ENCODE results near the gene BAIAP2L2. TPM values are rescaled to one million over a fixed set of nuclear protein-coding genes. Genes with fewer than 3 reads are reported as not detected.

The BAIAP2L2 gene
- total and polyA plus RNA-seq, 2 donors (not counting 3 experiments of a cell fraction or from before 2014, with no cell fraction given) = 0.20 to 0.35 TPM

GRCh38 chr22:38106814-38107578 lies 3.5 kb downstream of the BAIAP2L2 start:
- no peak overlapping the region for H3K4me3 ChIP-seq (replicated peaks in 1 of 3; ENCODE audit: insufficient read depth in 1 of 3, low read depth in 1 of 3, low read length in 3 of 3)
- ChIA-PET POLR2A (no interaction called here), CTCF (interaction anchor here (0.8 to 2.8 kb wide), 5 partner anchors 9 to 124 kb away, joined by 3 to 8 read pairs (median 5); no protein-coding TSS in a partner anchor)
- H3K9ac ChIP-seq (replicated peaks; ENCODE audit: extremely low read depth, insufficient read depth, low read length) = no peak overlapping the region
- TF ChIP-seq GATA2 (IDR thresholded peaks at IDR 0.05; ENCODE audit: insufficient read depth, insufficient read length, low read depth, low read length) (no peak), MAX (IDR thresholded peaks at IDR 0.05; ENCODE audit: insufficient read depth, insufficient read length) (no peak), FOS (IDR thresholded peaks at IDR 0.05; ENCODE audit: borderline replicate concordance, insufficient read depth, low read length) (no peak)
- no peaks in the 10 kb centered on the region for H3K79me2 ChIP-seq (ENCODE audit: control insufficient read depth, insufficient read depth, low read length)
- FAIRE-seq (no peak), DNase-seq (ENCODE audit: low read depth, low spot score) (no peak)
- no peaks in the 10 kb centered on the region for H3K9me3 ChIP-seq (replicated peaks; ENCODE audit: control insufficient read depth, insufficient read depth, low read length)
- H4K20me1 ChIP-seq (replicated peaks; ENCODE audit: control insufficient read depth, extremely low read depth, insufficient read depth, low read length) = no peaks in the 10 kb centered on the region
- no peak overlapping the region for H2AFZ ChIP-seq (ENCODE audit: low read depth, low read length)
- no peaks in the 10 kb centered on the region for H3K4me1 ChIP-seq (ENCODE audit: control insufficient read depth, extremely low read depth, insufficient read depth, low read length)
- no TSS peak for BruUV-seq (replicated peaks)
- H3K9me1 ChIP-seq (replicated peaks; ENCODE audit: control insufficient read depth, extremely low read depth, insufficient read depth, low read length) = no peaks in the 10 kb centered on the region
- no peaks in the 10 kb centered on the region for H3K27me3 ChIP-seq (ENCODE audit: control insufficient read depth in 2 of 2, insufficient read depth in 2 of 2, low read length in 2 of 2)
- no peak overlapping the region for H3K4me2 ChIP-seq (ENCODE audit: insufficient read depth, low read length)
- dilution Hi-C loops (cut with MboI; ENCODE audit: extremely low pct_ligation_motif_present, low sequenced_read_pairs) = no loop called here
- no peaks in the 10 kb centered on the region for H3K36me3 ChIP-seq (ENCODE audit: control insufficient read depth in 2 of 2, extremely low read depth in 1 of 2, insufficient read depth in 2 of 2, low read length in 2 of 2)
- H3K27ac ChIP-seq (ENCODE audit: insufficient read depth, low read depth, low read length) = no peak overlapping the region
- intact Hi-C loops (cut with micrococcal nuclease) = no loop called here

- Histone ChIP-seq H3K9me1 (replicated peaks; ENCODE audit: control insufficient read depth, extremely low read depth, insufficient read depth, low read length) (no peaks in the 10 kb centered on the region), H3K9ac (replicated peaks; ENCODE audit: extremely low read depth, insufficient read depth, low read length) (no peak overlapping the region), H3K27ac (ENCODE audit: insufficient read depth, low read depth, low read length) (no peak overlapping the region), H3K4me1 (ENCODE audit: control insufficient read depth, extremely low read depth, insufficient read depth, low read length) (no peaks in the 10 kb centered on the region), H4K20me1 (replicated peaks; ENCODE audit: control insufficient read depth, extremely low read depth, insufficient read depth, low read length) (no peaks in the 10 kb centered on the region), H2AFZ (ENCODE audit: low read depth, low read length) (no peak overlapping the region), H3K27me3 (ENCODE audit: control insufficient read depth in 2 of 2, insufficient read depth in 2 of 2, low read length in 2 of 2) (no peaks in the 10 kb centered on the region), H3K4me3 (replicated peaks in 1 of 3; ENCODE audit: insufficient read depth in 1 of 3, low read depth in 1 of 3, low read length in 3 of 3) (no peak overlapping the region), H3K79me2 (ENCODE audit: control insufficient read depth, insufficient read depth, low read length) (no peaks in the 10 kb centered on the region), H3K4me2 (ENCODE audit: insufficient read depth, low read length) (no peak overlapping the region), H3K9me3 (replicated peaks; ENCODE audit: control insufficient read depth, insufficient read depth, low read length) (no peaks in the 10 kb centered on the region), H3K36me3 (ENCODE audit: control insufficient read depth in 2 of 2, extremely low read depth in 1 of 2, insufficient read depth in 2 of 2, low read length in 2 of 2) (no peaks in the 10 kb centered on the region)
- CTCF ChIA-PET = interaction anchor here (0.5 to 2.4 kb wide), 7 partner anchors 10 to 250 kb away, joined by 3 to 9 read pairs (median 3); no protein-coding TSS in a partner anchor
- dilution Hi-C loops (cut with MboI; ENCODE audit: extremely low pct_ligation_motif_present, low sequenced_read_pairs) (no loop called here), intact Hi-C loops (cut with micrococcal nuclease) (no loop called here)
- DNase-seq (ENCODE audit: low read depth, low spot score) (no peak), FAIRE-seq (no peak)
- POLR2A ChIA-PET = no interaction called here
- TF ChIP-seq GATA2 (IDR thresholded peaks at IDR 0.05; ENCODE audit: insufficient read depth, insufficient read length, low read depth, low read length) (no peak), CTCF (IDR thresholded peaks at IDR 0.05; ENCODE audit: extremely low read depth in 1 of 2, insufficient read depth in 1 of 2, low read depth in 1 of 2, low read length in 2 of 2) (peak; percentile 16 to 34)
- no TSS peak for BruUV-seq (replicated peaks)
Observed at GRCh38 chr22:38104084-38104483, 6.4 kb downstream of the BAIAP2L2 start.
